Measurements from ENCODE around the gene LRRC8C. TPM values are rescaled to one million over a fixed set of nuclear protein-coding genes. Genes with fewer than 3 reads are reported as not detected.

LRRC8C gene
- total RNA-seq, 1 donor from 2014 or later: 12.6 TPM

DNA sequence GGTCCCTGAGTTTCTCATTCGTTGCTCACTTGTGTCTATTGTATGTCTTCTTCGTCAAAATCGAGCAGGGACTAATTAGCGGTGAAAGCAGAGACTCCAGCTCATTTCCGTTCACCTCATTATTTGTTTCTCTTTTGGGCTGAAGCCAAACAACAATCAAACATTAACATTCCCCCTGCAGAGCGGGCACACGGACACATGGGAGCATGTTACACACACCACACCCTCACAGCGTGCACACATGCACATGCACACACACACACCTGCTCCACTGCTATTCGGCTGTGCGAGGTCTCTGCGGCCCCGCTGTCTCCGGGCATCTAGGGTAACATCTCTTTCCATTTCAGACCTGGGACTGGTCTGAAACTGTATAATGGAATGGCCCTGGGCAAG is 129.5 kb downstream of the LRRC8C start:
- DNase-seq (no peak), ATAC-seq (peak; percentile 2)
- no peaks in the 10 kb centered on the region for H3K36me3 ChIP-seq
- H3K9me3 ChIP-seq: no peaks in the 10 kb centered on the region
- intact Hi-C loops (cut with DNase I): loop anchor here (5.0 kb wide), 1 partner anchor 130 kb away; the partner anchor contains the start of gene LRRC8C
- TF ChIP-seq, protein P1, sequence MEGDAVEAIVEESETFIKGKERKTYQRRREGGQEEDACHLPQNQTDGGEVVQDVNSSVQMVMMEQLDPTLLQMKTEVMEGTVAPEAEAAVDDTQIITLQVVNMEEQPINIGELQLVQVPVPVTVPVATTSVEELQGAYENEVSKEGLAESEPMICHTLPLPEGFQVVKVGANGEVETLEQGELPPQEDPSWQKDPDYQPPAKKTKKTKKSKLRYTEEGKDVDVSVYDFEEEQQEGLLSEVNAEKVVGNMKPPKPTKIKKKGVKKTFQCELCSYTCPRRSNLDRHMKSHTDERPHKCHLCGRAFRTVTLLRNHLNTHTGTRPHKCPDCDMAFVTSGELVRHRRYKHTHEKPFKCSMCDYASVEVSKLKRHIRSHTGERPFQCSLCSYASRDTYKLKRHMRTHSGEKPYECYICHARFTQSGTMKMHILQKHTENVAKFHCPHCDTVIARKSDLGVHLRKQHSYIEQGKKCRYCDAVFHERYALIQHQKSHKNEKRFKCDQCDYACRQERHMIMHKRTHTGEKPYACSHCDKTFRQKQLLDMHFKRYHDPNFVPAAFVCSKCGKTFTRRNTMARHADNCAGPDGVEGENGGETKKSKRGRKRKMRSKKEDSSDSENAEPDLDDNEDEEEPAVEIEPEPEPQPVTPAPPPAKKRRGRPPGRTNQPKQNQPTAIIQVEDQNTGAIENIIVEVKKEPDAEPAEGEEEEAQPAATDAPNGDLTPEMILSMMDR (IDR thresholded peaks at IDR 0.05): no peak
- H3K27ac ChIP-seq: peak overlapping the region; percentile 67
- no peaks in the 10 kb centered on the region for H3K27me3 ChIP-seq
- peak overlapping the region; percentile 54 for H3K4me3 ChIP-seq
- peaks cover 17% of the 10 kb centered on the region for H3K4me1 ChIP-seq

DNA sequence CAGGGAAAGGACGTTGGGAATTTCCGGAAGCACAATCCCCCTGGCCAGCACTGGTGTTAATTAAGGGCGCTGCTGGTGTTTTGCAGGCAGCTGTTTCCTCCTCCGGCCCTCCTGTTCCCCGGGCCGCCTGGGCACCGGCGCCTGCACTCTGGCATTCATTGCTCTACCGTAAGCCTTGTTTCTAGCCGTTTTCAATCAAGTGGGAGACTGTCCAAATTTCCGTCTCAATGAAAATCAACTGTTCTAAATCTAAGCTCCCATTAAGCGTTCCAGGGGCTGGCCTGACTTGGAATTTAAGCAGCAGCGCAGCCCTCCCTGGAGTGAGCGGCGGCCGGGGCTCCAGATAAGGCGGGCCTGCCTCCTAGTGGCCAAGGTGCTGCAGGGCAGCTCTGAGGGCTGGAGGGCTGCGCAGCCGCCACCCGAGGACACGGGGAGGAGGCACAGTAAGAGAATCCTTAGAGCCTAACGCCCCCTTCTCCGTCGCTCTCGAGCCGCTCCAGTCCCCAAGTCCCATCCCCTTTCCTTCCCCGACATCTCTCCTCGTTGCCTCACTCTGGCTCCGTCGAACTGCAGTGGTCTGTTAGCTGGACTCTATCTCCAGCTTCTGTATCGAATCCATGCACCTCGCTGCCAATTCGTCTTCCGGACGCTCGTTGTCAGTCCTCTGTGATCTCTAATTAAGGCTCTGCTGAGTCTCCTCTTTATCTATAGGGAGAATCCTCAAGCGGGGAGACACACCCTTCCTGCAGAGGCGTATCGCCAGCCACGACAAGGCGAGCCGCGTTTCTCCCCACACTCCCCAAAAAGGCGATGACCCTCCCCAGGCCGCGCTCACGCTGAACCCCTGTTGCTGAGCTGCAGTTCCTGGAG is 130.1 kb downstream of the LRRC8C start:
- Histone ChIP-seq H3K27me3 (no peaks in the 10 kb centered on the region), H3K27ac (peak overlapping the region; percentile 67), H3K4me3 (peak overlapping the region; percentile 54), H3K36me3 (no peaks in the 10 kb centered on the region), H3K9me3 (no peaks in the 10 kb centered on the region), H3K4me1 (peaks cover 12% of the 10 kb centered on the region)
- ATAC-seq (peak; percentile 99), DNase-seq (peak; percentile 92)
- intact Hi-C loops (cut with DNase I): loop anchor here (5.0 kb wide), 1 partner anchor 131 kb away; the partner anchor contains the start of gene LRRC8C
- TF ChIP-seq, protein P1 (IDR thresholded peaks at IDR 0.05): peak; percentile 97

DNA sequence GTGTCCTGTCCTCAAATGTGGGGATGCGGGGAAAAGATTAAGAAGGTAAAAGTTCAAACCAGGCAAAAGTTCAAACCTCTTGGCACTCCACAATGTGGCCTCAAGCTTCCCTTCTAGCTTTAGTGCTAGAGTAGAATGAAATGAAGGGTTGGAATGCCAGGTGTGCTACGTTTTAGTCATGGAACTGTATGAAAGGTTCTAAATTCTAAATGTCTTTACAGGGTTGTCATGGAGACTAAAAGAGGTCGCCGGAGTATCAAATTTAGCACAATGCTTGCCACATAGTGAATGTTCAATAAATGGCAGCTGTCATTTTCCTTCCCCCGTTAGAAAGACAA is 130.7 kb downstream of the LRRC8C start:
- peak overlapping the region; percentile 54 for H3K4me3 ChIP-seq
- no peak for ATAC-seq
- H3K4me1 ChIP-seq: peaks cover 6% of the 10 kb centered on the region
- intact Hi-C loops (cut with DNase I): loop anchor here (5.0 kb wide), 1 partner anchor 131 kb away; the partner anchor contains the start of gene LRRC8C
- H3K27ac ChIP-seq: peak overlapping the region; percentile 67
- H3K9me3 ChIP-seq: no peaks in the 10 kb centered on the region
- H3K27me3 ChIP-seq: no peaks in the 10 kb centered on the region
- no peak for DNase-seq
- no peaks in the 10 kb centered on the region for H3K36me3 ChIP-seq
- TF ChIP-seq, protein P1 (IDR thresholded peaks at IDR 0.05): no peak

- Histone ChIP-seq H3K4me3 (no peak overlapping the region), H3K9me3 (no peaks in the 10 kb centered on the region), H3K27ac (no peak overlapping the region), H3K4me1 (no peaks in the 10 kb centered on the region), H3K27me3 (no peaks in the 10 kb centered on the region), H3K36me3 (no peaks in the 10 kb centered on the region)
- DNase-seq (no peak), ATAC-seq (no peak)
- intact Hi-C loops (cut with DNase I): no loop called here
- TF ChIP-seq, protein P1 (IDR thresholded peaks at IDR 0.05): no peak
Observed at GRCh38 chr1:89765774-89766173, 132.9 kb downstream of the LRRC8C start.

GRCh38 chr1:89767618-89768017 is 134.7 kb downstream of the LRRC8C start:
- ATAC-seq (no peak), DNase-seq (no peak)
- no peaks in the 10 kb centered on the region for H3K9me3 ChIP-seq
- H3K36me3 ChIP-seq: no peaks in the 10 kb centered on the region
- no peaks in the 10 kb centered on the region for H3K4me1 ChIP-seq
- no peak overlapping the region for H3K4me3 ChIP-seq
- H3K27me3 ChIP-seq: no peaks in the 10 kb centered on the region
- H3K27ac ChIP-seq: no peak overlapping the region
- TF ChIP-seq, protein P1 (IDR thresholded peaks at IDR 0.05): no peak
- intact Hi-C loops (cut with DNase I): no loop called here

Other genes starting within 250 kb of the LRRC8C start
- 22.3 TPM for gene LRRC8B, start 108.3 kb upstream of the LRRC8C start, total RNA-seq
- gene LRRC8D, start 187.9 kb downstream of the LRRC8C start, total RNA-seq: 17.0 TPM

Data from upper lobe of right lung (tissue), 1 donor.